OCI-LY7 (cell line): ENCODE measurements around the gene SPRN. TPM values are rescaled to one million over a fixed set of nuclear protein-coding genes. Genes with fewer than 3 reads are reported as not detected.
"Not testable (repeated sequence)": the region's sequence is repeated elsewhere in the genome, so short reads cannot be mapped to it uniquely, and the experiment has no call there.

Source experiments
- BruUV-seq: library from RNA; stranded (reverse); fragments of 400-500 nt; replicated peaks from 2 replicates; lab custom pipeline; 2021; lab: Mats Ljungman, UMichigan
- CTCF ChIA-PET: fragments of 300-600 bp; sonication (Branson Sonifier 250); formaldehyde crosslinking; loops from one replicate; lab custom pipeline; 2022; ENCODE audit warnings: antibody characterized with exemption; ENCODE audit not compliant: unreplicated experiment; lab: Charles Lee
- POLR2A ChIA-PET: fragments of 300-600 bp; sonication (Branson Sonifier 250); formaldehyde crosslinking; loops from one replicate; lab custom pipeline; 2022; ENCODE audit warnings: antibody characterized with exemption; lab: Charles Lee
- DNase-seq: peaks from one replicate; pipeline ENCODE4 v3.0.0-alpha.2; 2015; ENCODE audit warnings: low spot score
- H2AFZ ChIP-seq: fragments of 200-600 bp; sonication (generic), shearing (Covaris generic); 2 replicates; pipeline ENCODE4 v1.6.1; 2014; ENCODE audit warnings: mild to moderate bottlenecking, antibody characterized with exemption, low read length, moderate library complexity
- H3K27ac ChIP-seq: fragments of 200-600 bp; sonication (generic); 2 replicates; pipeline ENCODE4 v1.5.1; 2014; ENCODE audit warnings: mixed run types, low read depth, mild to moderate bottlenecking, moderate library complexity, low read length, inconsistent platforms; ENCODE audit not compliant: poor library complexity, severe bottlenecking
- H3K36me3 ChIP-seq: fragments of 200-600 bp; sonication (generic); 2 replicates; pipeline ENCODE4 v1.6.1; 2014; ENCODE audit warnings: mild to moderate bottlenecking, antibody characterized with exemption, low read length, moderate library complexity, mixed read lengths; ENCODE audit not compliant: insufficient read depth
- H3K4me1 ChIP-seq: fragments of 200-600 bp; sonication (generic); 2 replicates; pipeline ENCODE4 v1.5.1; 2014; ENCODE audit warnings: mild to moderate bottlenecking, low read length; ENCODE audit not compliant: insufficient read depth, poor library complexity, severe bottlenecking
- H3K4me2 ChIP-seq: fragments of 200-600 bp; sonication (generic); 2 replicates; pipeline ENCODE4 v1.6.1; 2014; ENCODE audit warnings: mild to moderate bottlenecking, low read length
- H3K4me3 ChIP-seq: fragments of 200-600 bp; sonication (generic); 2 replicates; pipeline ENCODE4 v1.5.1; 2014; ENCODE audit warnings: mild to moderate bottlenecking, low read depth, low read length; ENCODE audit not compliant: poor library complexity, severe bottlenecking
- H3K79me2 ChIP-seq: fragments of 200-600 bp; sonication (generic); 2 replicates; pipeline ENCODE4 v1.6.1; 2016; ENCODE audit warnings: low read depth, mild to moderate bottlenecking, low read length, moderate library complexity, mixed read lengths; ENCODE audit not compliant: insufficient read depth
- H3K9me2 ChIP-seq: fragments of 200-600 bp; sonication (generic); 2 replicates; pipeline ENCODE4 v1.6.1; 2016; ENCODE audit warnings: mild to moderate bottlenecking, low read length, mixed read lengths; ENCODE audit not compliant: insufficient read depth
- H3K9me3 ChIP-seq: fragments of 200-600 bp; sonication (generic); 2 replicates; pipeline ENCODE4 v1.6.1; 2014; ENCODE audit warnings: mild to moderate bottlenecking, mixed run types, low read length, mixed read lengths
- H4K20me1 ChIP-seq: fragments of 200-600 bp; sonication (generic); 2 replicates; pipeline ENCODE4 v1.6.1; 2014; ENCODE audit warnings: mild to moderate bottlenecking, antibody characterized with exemption, low read length, moderate library complexity, mixed read lengths; ENCODE audit not compliant: insufficient read depth
- CTCF ChIP-seq: fragments of 200-600 bp; sonication (generic); conservative IDR thresholded peaks from 2 replicates; pipeline ENCODE4 v1.5.1; 2014; ENCODE audit warnings: mild to moderate bottlenecking, antibody characterized with exemption, low read length, moderate library complexity, mixed read lengths
- EZH2phosphoT487 ChIP-seq: fragments of 200-600 bp; sonication (generic); IDR thresholded peaks from 2 replicates; pipeline ENCODE4 v1.6.1; 2018; ENCODE audit warnings: low read depth, borderline replicate concordance, mild to moderate bottlenecking, mixed run types, antibody characterized with exemption, low read length, moderate library complexity, mixed read lengths
- intact Hi-C: fragments of 100-400 bp; cut with micrococcal nuclease; formaldehyde crosslinking; loops from one replicate; pipeline ENCODE4 v1.10.0; 2022; ENCODE audit not compliant: unreplicated experiment
- total RNA-seq, 2 experiments: library from RNA; depleted of rRNA in 1 of 2; stranded (reverse); fragments of >200 nt in 1 of 2; shearing (Covaris generic) in 1 of 2; gene quantifications; 2 replicates each; pipeline ENCODE4 v1.2.3, GENCODE V29; 2014 to 2022

Gene SPRN
- total RNA-seq, 2 experiments from 2014 or later, result not detected

- CTCF ChIA-PET, result no interaction called here
- TF ChIP-seq CTCF (no peak), EZH2phosphoT487 (no peak)
- H3K4me3 ChIP-seq, result no peak overlapping the region
These were observed 17.4 kb upstream of the SPRN start for GRCh38 chr10:133441780-133442179.

GRCh38 chr10:133441356-133441755 is 16.9 kb upstream of the SPRN start:
- H2AFZ ChIP-seq, BruUV-seq, H3K9me2 ChIP-seq, H3K79me2 ChIP-seq, H3K27ac ChIP-seq, H3K4me3 ChIP-seq, H3K4me1 ChIP-seq, DNase-seq, H3K36me3 ChIP-seq, POLR2A ChIA-PET, H4K20me1 ChIP-seq, H3K4me2 ChIP-seq, intact Hi-C loops, H3K9me3 ChIP-seq, CTCF ChIA-PET: not testable (repeated sequence)

More at GRCh38 chr10:133441780-133442179, 17.4 kb upstream of the SPRN start:
- no TSS peak for BruUV-seq
- Histone ChIP-seq H3K27ac (no peak overlapping the region), H3K9me3 (no peaks in the 10 kb centered on the region), H3K9me2 (no peaks in the 10 kb centered on the region), H4K20me1 (no peaks in the 10 kb centered on the region), H3K36me3 (no peaks in the 10 kb centered on the region), H3K79me2 (no peaks in the 10 kb centered on the region), H3K4me1 (no peaks in the 10 kb centered on the region), H2AFZ (no peak overlapping the region), H3K4me2 (no peak overlapping the region)
- POLR2A ChIA-PET, result no interaction called here
- intact Hi-C loops, result no loop called here
- DNase-seq, result no peak

GRCh38 chr10:133440633-133441285 is 16.3 kb upstream of the SPRN start:
- POLR2A ChIA-PET, result interaction anchor here (0.5 kb wide), 1 partner anchor 35 kb away, joined by 3 read pairs; no protein-coding TSS in a partner anchor
- Histone ChIP-seq H3K9me3 (no peaks in the 10 kb centered on the region), H3K79me2 (no peaks in the 10 kb centered on the region), H4K20me1 (no peaks in the 10 kb centered on the region), H2AFZ (no peak overlapping the region), H3K36me3 (no peaks in the 10 kb centered on the region), H3K4me2 (no peak overlapping the region), H3K4me1 (no peaks in the 10 kb centered on the region), H3K9me2 (no peaks in the 10 kb centered on the region), H3K4me3 (no peak overlapping the region), H3K27ac (no peak overlapping the region)
- TF ChIP-seq CTCF (no peak), EZH2phosphoT487 (no peak)
- CTCF ChIA-PET, result no interaction called here
- DNase-seq, result no peak
- intact Hi-C loops, result no loop called here
- no TSS peak for BruUV-seq
